GM18508 (cell line): ENCODE results near the gene PHC2.

ENCODE experiments used
- ATAC-seq: cut with Tn5 transposase; IDR thresholded peaks from one replicate; pipeline ENCODE4 v1.9.1; 2021; ENCODE audit warnings: moderate number of reproducible peaks; ENCODE audit not compliant: insufficient read depth, unreplicated experiment

The PHC2 gene

GRCh38 chr1:33426916-33427315 is 4.0 kb downstream of the PHC2 start:
- ATAC-seq, result no peak

GRCh38 chr1:33425900-33426299 is 5.0 kb downstream of the PHC2 start:
- no peak for ATAC-seq

GRCh38 chr1:33424610-33425009 is 6.3 kb downstream of the PHC2 start:
- no peak for ATAC-seq

- ATAC-seq, result no peak
These were observed 6.7 kb downstream of the PHC2 start for GRCh38 chr1:33424205-33424604.

- no peak for ATAC-seq
These were observed 9.8 kb downstream of the PHC2 start for GRCh38 chr1:33420870-33421775.

GRCh38 chr1:33418811-33419210 is 12.1 kb downstream of the PHC2 start:
- ATAC-seq, result no peak

- ATAC-seq, result no peak
These were observed 16.0 kb downstream of the PHC2 start for GRCh38 chr1:33414879-33415278.

GRCh38 chr1:33410091-33410701 is 20.7 kb downstream of the PHC2 start:
- no peak for ATAC-seq

GRCh38 chr1:33408093-33408436 is 22.8 kb downstream of the PHC2 start:
- ATAC-seq, result no peak

- ATAC-seq, result no peak
These were observed 23.4 kb downstream of the PHC2 start for GRCh38 chr1:33407352-33408092.

GRCh38 chr1:33402206-33402605 is 28.7 kb downstream of the PHC2 start:
- ATAC-seq, result no peak

GRCh38 chr1:33401471-33401870 is 29.4 kb downstream of the PHC2 start:
- no peak for ATAC-seq

- no peak for ATAC-seq
These were observed 30.6 kb downstream of the PHC2 start for GRCh38 chr1:33400153-33400911.

GRCh38 chr1:33399375-33399774 is 31.5 kb downstream of the PHC2 start:
- no peak for ATAC-seq

GRCh38 chr1:33397994-33398393 is 32.9 kb downstream of the PHC2 start:
- no peak for ATAC-seq

GRCh38 chr1:33397125-33397506 is 33.8 kb downstream of the PHC2 start:
- no peak for ATAC-seq

GRCh38 chr1:33396188-33397124 is 34.4 kb downstream of the PHC2 start:
- no peak for ATAC-seq

GRCh38 chr1:33394770-33395169 is 36.1 kb downstream of the PHC2 start:
- no peak for ATAC-seq

GRCh38 chr1:33393991-33394390 is 36.9 kb downstream of the PHC2 start:
- ATAC-seq, result no peak
